ENCODE measurements around the gene CLASP1. TPM values are rescaled to one million over a fixed set of nuclear protein-coding genes. Genes with fewer than 3 reads are reported as not detected.

The CLASP1 gene
- total and polyA plus RNA-seq, 7 donors, result 2.4 to 117 (median 53.9) TPM

DNA sequence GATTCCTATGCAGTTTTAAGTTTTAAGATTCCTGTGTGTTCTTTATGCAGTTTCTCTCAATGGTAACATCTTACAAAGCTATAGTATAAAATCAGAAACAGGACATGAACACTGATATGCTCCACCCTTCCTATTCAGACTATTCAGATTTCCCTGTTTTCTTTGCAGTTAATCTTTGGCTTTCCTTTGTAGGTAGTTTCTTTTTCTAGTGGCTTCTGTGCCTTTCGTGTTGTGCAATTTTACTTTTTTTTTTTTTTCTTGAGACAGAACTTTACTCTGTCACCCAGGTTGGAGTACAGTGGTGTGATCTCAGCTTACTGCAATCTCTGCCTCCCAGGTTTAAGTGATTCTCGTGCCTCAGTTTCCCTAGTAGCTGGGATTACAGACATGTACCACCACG is 213.5 kb downstream of the CLASP1 start:
- no peaks in the 10 kb centered on the region for H3K27me3 ChIP-seq
- no peak for DNase-seq
- no peaks in the 10 kb centered on the region for H3K9me3 ChIP-seq
- no peak for TF ChIP-seq EP300 (IDR thresholded peaks at IDR 0.05)
- no peak for TF ChIP-seq CTCF (IDR thresholded peaks at IDR 0.05)
- no peak for TF ChIP-seq POLR2A (IDR thresholded peaks at IDR 0.05)
- TF ChIP-seq POLR2AphosphoS5 (IDR thresholded peaks at IDR 0.05), result no peak
- intact Hi-C loops (cut with DNase I), result no loop called here
- peaks cover 0 to 13% (median 3%) of the 10 kb centered on the region in 4 donors for H3K36me3 ChIP-seq
- H3K4me3 ChIP-seq, result no peak overlapping the region
- 93 to 98% methylated on average over 3 of the region's 3 CpGs for WGBS, 2 donors
- no peak overlapping the region for H3K27ac ChIP-seq
- no peaks in the 10 kb centered on the region for H3K4me1 ChIP-seq

GRCh38 chr2:121431214-121431613 is 218.0 kb downstream of the CLASP1 start:
- TF ChIP-seq POLR2A (IDR thresholded peaks at IDR 0.05), result no peak
- no peak for TF ChIP-seq CTCF (IDR thresholded peaks at IDR 0.05)
- no peak for TF ChIP-seq EP300 (IDR thresholded peaks at IDR 0.05)
- no peak for TF ChIP-seq POLR2AphosphoS5 (IDR thresholded peaks at IDR 0.05)
- no peak for DNase-seq
- intact Hi-C loops (cut with DNase I), result no loop called here
- H3K36me3 ChIP-seq, result peaks cover 5 to 42% (median 14%) of the 10 kb centered on the region in 4 donors
- no peak overlapping the region for H3K4me3 ChIP-seq
- no peaks in the 10 kb centered on the region for H3K27me3 ChIP-seq
- H3K9me3 ChIP-seq, result no peaks in the 10 kb centered on the region
- H3K27ac ChIP-seq, result no peak overlapping the region
- H3K4me1 ChIP-seq, result no peaks in the 10 kb centered on the region
- 96 to 97% methylated on average over 1 of the region's 1 CpG for WGBS, 2 donors

DNA sequence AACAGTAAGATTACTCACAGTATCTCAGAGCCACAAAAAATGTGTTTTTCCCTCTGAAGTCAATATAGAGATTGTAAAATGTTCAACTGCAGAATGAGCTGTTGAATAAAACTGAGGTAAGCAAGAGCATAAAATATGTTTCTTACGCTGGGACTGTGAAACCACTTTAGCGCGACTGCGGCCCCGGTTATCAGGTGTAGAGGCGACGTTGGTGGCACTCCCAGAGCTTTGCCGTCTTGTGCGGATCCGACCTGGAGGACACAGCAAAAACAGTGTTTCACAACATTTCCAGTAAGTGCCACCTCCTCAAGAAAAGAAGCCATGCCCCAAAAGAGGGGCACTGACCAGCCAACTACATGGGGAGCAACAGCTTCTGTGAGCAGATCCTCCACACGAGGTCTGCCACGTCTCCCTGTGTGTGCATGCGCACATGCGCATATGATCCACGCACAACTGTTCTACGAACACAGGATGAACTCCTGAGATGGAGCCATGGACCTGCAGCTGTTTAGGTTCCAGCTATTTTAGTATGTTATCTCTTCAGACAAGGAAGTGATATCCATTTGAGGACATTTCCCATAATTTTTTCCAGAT is 219.2 kb downstream of the CLASP1 start:
- H3K4me3 ChIP-seq, result no peak overlapping the region
- H3K27me3 ChIP-seq, result no peaks in the 10 kb centered on the region
- H3K9me3 ChIP-seq, result no peaks in the 10 kb centered on the region
- H3K27ac ChIP-seq, result no peak overlapping the region
- peaks cover 5 to 51% (median 16%) of the 10 kb centered on the region in 4 donors for H3K36me3 ChIP-seq
- TF ChIP-seq POLR2A (IDR thresholded peaks at IDR 0.05), result no peak
- TF ChIP-seq POLR2AphosphoS5 (IDR thresholded peaks at IDR 0.05), result no peak
- TF ChIP-seq EP300 (IDR thresholded peaks at IDR 0.05), result no peak
- intact Hi-C loops (cut with DNase I), result no loop called here
- 95 to 97% methylated on average over 16 of the region's 16 CpGs for WGBS, 2 donors
- H3K4me1 ChIP-seq, result no peaks in the 10 kb centered on the region
- DNase-seq, result no peak

- no peak overlapping the region for H3K27ac ChIP-seq
- no peaks in the 10 kb centered on the region for H3K9me3 ChIP-seq
- no peak for TF ChIP-seq CTCF (IDR thresholded peaks at IDR 0.05)
- no peak for TF ChIP-seq POLR2A (IDR thresholded peaks at IDR 0.05)
- no peak for TF ChIP-seq EP300 (IDR thresholded peaks at IDR 0.05)
- no peak for TF ChIP-seq POLR2AphosphoS5 (IDR thresholded peaks at IDR 0.05)
- no peak overlapping the region for H3K4me3 ChIP-seq
- intact Hi-C loops (cut with DNase I), result no loop called here
- no peaks in the 10 kb centered on the region for H3K27me3 ChIP-seq
- H3K4me1 ChIP-seq, result no peaks in the 10 kb centered on the region
- WGBS, 2 donors, result 92 to 95% methylated on average over 8 of the region's 8 CpGs
- DNase-seq, result no peak
- peaks cover 5 to 58% (median 18%) of the 10 kb centered on the region in 4 donors for H3K36me3 ChIP-seq
These were observed 220.0 kb downstream of the CLASP1 start for GRCh38 chr2:121429119-121429903.

DNA sequence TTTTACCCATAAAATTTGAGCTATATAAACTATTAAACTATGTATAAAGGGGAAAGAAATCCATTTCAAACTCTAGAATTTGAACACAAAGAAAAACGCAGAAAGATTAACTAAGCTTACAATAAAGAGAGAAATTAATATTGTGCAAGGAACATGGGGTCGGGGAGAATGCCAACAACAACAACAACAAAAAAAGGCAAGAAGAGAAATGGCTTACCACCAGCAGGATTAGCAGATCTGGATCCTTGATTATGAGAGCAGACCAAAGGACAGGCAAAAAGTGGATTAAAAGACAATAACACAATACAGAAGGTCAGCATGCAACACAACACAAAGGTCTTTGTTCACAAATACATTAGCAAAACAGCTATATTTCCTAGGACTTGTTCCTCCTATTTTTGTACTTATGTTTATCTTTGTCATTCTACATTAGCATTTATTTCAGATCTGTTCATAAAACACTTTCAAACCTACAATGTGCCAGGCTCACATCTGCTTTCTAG is 222.0 kb downstream of the CLASP1 start:
- no peaks in the 10 kb centered on the region for H3K9me3 ChIP-seq
- peaks cover 5 to 68% (median 20%) of the 10 kb centered on the region in 4 donors for H3K36me3 ChIP-seq
- H3K4me1 ChIP-seq, result no peaks in the 10 kb centered on the region
- no peak for DNase-seq
- H3K27ac ChIP-seq, result no peak overlapping the region
- H3K4me3 ChIP-seq, result no peak overlapping the region
- intact Hi-C loops (cut with DNase I), result no loop called here
- H3K27me3 ChIP-seq, result no peaks in the 10 kb centered on the region
- 94 to 95% methylated on average over 2 of the region's 2 CpGs for WGBS, 2 donors
- TF ChIP-seq POLR2AphosphoS5 (IDR thresholded peaks at IDR 0.05) (no peak), CTCF (IDR thresholded peaks at IDR 0.05) (no peak), EP300 (IDR thresholded peaks at IDR 0.05) (no peak), POLR2A (IDR thresholded peaks at IDR 0.05) (no peak)

All from sigmoid colon (tissue), 7 donors.